Fibroblast of lung (primary cell): ENCODE measurements around the gene DIAPH3. TPM values are rescaled to one million over a fixed set of nuclear protein-coding genes. Genes with fewer than 3 reads are reported as not detected.
A peak's percentile ranks its signal among the peaks of the same experiment; 100 is the strongest.

Source experiments
- DNase-seq, 2 donors: peaks; one replicate each; pipeline versions ENCODE4 v3.0.0 to v3.0.0-alpha.2; 2010; ENCODE audit warnings: low read depth in 2 of 2
- H2AFZ ChIP-seq: 2 replicates; pipeline ENCODE4 v1.5.1; 2012; ENCODE audit warnings: low read length, control low read depth, inconsistent platforms
- H3K27ac ChIP-seq: 2 replicates; pipeline ENCODE4 v1.5.1; 2011; ENCODE audit warnings: low read length, control low read depth; ENCODE audit not compliant: insufficient read depth
- H3K27me3 ChIP-seq: 2 replicates; pipeline ENCODE4 v1.5.1; 2011; ENCODE audit warnings: mild to moderate bottlenecking, low read length; ENCODE audit not compliant: control insufficient read depth, insufficient read depth
- H3K36me3 ChIP-seq: 2 replicates; pipeline ENCODE4 v1.5.1; 2011; ENCODE audit warnings: low read length; ENCODE audit not compliant: control insufficient read depth, insufficient read depth
- H3K4me1 ChIP-seq: 2 replicates; pipeline ENCODE4 v1.5.1; 2011; ENCODE audit warnings: low read length; ENCODE audit not compliant: control insufficient read depth, insufficient read depth; ENCODE audit errors: extremely low read depth
- H3K4me2 ChIP-seq: 2 replicates; pipeline ENCODE4 v1.5.1; 2011; ENCODE audit warnings: low read length, control low read depth; ENCODE audit not compliant: insufficient read depth; ENCODE audit errors: extremely low read depth
- H3K4me3 ChIP-seq, 4 experiments: fragments of 200-600 bp in 1 of 4; sonication (generic) in 1 of 4; replicated peaks in 1 of 4; 2 replicates each; pipeline ENCODE4 v1.5.1; 2011 to 2016; ENCODE audit warnings: low read length in 4 of 4, low read depth in 3 of 4, mild to moderate bottlenecking in 3 of 4, control low read depth in 2 of 4, inconsistent platforms in 1 of 4, mixed read lengths in 1 of 4; ENCODE audit not compliant: insufficient read depth in 1 of 4; ENCODE audit errors: control extremely low read depth in 1 of 4
- H3K79me2 ChIP-seq: 2 replicates; pipeline ENCODE4 v1.5.1; 2012; ENCODE audit warnings: mild to moderate bottlenecking, low read length, inconsistent platforms; ENCODE audit not compliant: control insufficient read depth, insufficient read depth
- H3K9ac ChIP-seq: 2 replicates; pipeline ENCODE4 v1.5.1; 2011; ENCODE audit warnings: mild to moderate bottlenecking, low read length, control low read depth; ENCODE audit not compliant: insufficient read depth
- H3K9me3 ChIP-seq: 2 replicates; pipeline ENCODE4 v1.5.1; 2012; ENCODE audit warnings: low read depth, low read length; ENCODE audit not compliant: control insufficient read depth, insufficient read depth
- H4K20me1 ChIP-seq: 2 replicates; pipeline ENCODE4 v1.5.1; 2011; ENCODE audit warnings: low read length; ENCODE audit not compliant: control insufficient read depth, insufficient read depth; ENCODE audit errors: extremely low read depth
- EZH2 ChIP-seq: IDR thresholded peaks from 2 replicates; pipeline ENCODE4 v1.5.1; 2012; ENCODE audit warnings: low read length, control low read depth, mild to moderate bottlenecking; ENCODE audit errors: missing control alignments
- polyA plus RNA-seq, 2 donors: library from polyadenylated mRNA; depleted of rRNA in 1 of 2; stranded (reverse) in 1 of 2; unstranded in 1 of 2; fragments of >200 nt; gene quantifications; 2 replicates each; pipeline ENCODE4 v1.2.1, GENCODE V29; 2011 to 2012; ENCODE audit warnings: missing spikeins in 1 of 2
- total RNA-seq: library from RNA; depleted of rRNA; stranded (reverse); fragments of >200 nt; gene quantifications from 2 replicates; pipeline ENCODE4 v1.2.1, GENCODE V29; 2014
- TF ChIP-seq, protein P1 (sequence below), 2 donors: IDR thresholded peaks in 1 of 2; conservative IDR thresholded peaks in 1 of 2; 1 replicate in 1 of 2; 2 replicates in 1 of 2; pipeline ENCODE4 v1.5.1; 2011 to 2012; ENCODE audit warnings: low read length in 2 of 2, control low read depth in 1 of 2, inconsistent platforms in 1 of 2, low read depth in 1 of 2, mild to moderate bottlenecking in 1 of 2

The DIAPH3 gene
- total and polyA plus RNA-seq, 2 donors (not counting 1 experiment from before 2014, with no cell fraction given): 5.9 to 10.9 TPM

DNA sequence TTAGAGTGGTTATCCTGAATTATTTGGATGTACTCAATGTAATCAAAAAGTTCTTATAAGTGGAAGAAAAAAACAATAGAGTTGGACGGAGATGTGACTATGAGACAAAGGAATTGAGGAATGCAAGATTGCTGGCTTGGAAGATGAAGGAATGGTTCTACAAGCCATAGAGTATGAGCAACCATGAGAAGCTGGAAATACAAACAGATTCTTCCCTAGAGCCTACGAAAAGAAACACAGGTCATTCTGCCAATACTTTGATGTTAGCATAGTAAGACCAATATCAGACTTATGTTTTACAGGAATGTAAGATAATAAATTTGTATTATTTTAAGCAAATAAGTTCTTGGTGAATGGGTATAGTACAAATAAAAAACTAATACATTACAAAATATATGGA, 249.2 kb downstream of the DIAPH3 start:
- Histone ChIP-seq H4K20me1 (no peaks in the 10 kb centered on the region), H3K9me3 (no peaks in the 10 kb centered on the region), H3K4me1 (no peaks in the 10 kb centered on the region), H3K4me2 (no peak overlapping the region), H3K27me3 (no peaks in the 10 kb centered on the region), H3K9ac (no peak overlapping the region), H3K79me2 (no peaks in the 10 kb centered on the region), H3K4me3 (no peak overlapping the region), H2AFZ (no peak overlapping the region), H3K27ac (no peak overlapping the region), H3K36me3 (no peaks in the 10 kb centered on the region)
- DNase-seq: peak in 1 of 2 donors; percentile 82
- TF ChIP-seq, protein P1, sequence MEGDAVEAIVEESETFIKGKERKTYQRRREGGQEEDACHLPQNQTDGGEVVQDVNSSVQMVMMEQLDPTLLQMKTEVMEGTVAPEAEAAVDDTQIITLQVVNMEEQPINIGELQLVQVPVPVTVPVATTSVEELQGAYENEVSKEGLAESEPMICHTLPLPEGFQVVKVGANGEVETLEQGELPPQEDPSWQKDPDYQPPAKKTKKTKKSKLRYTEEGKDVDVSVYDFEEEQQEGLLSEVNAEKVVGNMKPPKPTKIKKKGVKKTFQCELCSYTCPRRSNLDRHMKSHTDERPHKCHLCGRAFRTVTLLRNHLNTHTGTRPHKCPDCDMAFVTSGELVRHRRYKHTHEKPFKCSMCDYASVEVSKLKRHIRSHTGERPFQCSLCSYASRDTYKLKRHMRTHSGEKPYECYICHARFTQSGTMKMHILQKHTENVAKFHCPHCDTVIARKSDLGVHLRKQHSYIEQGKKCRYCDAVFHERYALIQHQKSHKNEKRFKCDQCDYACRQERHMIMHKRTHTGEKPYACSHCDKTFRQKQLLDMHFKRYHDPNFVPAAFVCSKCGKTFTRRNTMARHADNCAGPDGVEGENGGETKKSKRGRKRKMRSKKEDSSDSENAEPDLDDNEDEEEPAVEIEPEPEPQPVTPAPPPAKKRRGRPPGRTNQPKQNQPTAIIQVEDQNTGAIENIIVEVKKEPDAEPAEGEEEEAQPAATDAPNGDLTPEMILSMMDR (conservative IDR thresholded peaks at IDR 0.05 in 1 of 2, IDR thresholded peaks at IDR 0.05 in 1 of 2; ENCODE audit: low read depth in 1 of 2, low read length in 2 of 2): no peak
- TF ChIP-seq EZH2: no peak

DNA sequence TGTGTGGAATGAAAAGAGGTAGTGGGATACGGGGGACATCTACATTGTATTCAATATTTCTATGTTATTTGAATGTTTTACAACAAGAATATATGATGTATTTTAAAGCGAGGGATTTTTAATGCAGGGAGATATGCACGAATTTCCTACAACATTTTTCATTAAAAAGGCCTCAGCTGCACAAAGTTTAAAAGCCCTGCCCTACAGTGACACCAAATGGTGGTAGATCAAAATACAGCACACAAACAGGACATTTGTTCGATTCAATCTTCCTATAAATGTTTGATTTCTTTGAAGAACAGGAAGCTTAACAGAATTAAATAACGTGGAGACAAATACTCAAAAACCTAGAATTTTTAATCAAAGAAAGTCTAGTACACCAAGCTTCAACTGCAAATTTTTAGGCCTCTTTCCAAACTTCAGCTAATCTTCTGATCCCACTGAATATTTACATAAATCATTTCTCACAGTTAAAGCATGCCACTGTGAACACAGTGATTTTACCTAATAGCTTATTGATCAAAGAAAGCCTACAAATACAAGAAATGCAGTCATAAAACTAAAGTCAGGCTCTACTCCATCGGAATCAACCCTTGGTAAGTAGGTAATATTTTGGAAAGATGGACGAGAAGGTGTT, 257.2 kb downstream of the DIAPH3 start:
- DNase-seq: peak; percentile 26 to 76
- H3K27ac ChIP-seq: no peak overlapping the region
- no peaks in the 10 kb centered on the region for H3K4me1 ChIP-seq
- H3K4me2 ChIP-seq: no peak overlapping the region
- H3K4me3 ChIP-seq: no peak overlapping the region
- no peak overlapping the region for H2AFZ ChIP-seq
- H3K36me3 ChIP-seq: no peaks in the 10 kb centered on the region
- no peaks in the 10 kb centered on the region for H3K79me2 ChIP-seq
- no peak overlapping the region for H3K9ac ChIP-seq
- TF ChIP-seq, protein P1 (conservative IDR thresholded peaks at IDR 0.05 in 1 of 2, IDR thresholded peaks at IDR 0.05 in 1 of 2; ENCODE audit: low read depth in 1 of 2, low read length in 2 of 2): peak; percentile 65 to 73
- TF ChIP-seq EZH2: no peak
- no peaks in the 10 kb centered on the region for H3K9me3 ChIP-seq
- no peaks in the 10 kb centered on the region for H4K20me1 ChIP-seq
- H3K27me3 ChIP-seq: no peaks in the 10 kb centered on the region

DNA sequence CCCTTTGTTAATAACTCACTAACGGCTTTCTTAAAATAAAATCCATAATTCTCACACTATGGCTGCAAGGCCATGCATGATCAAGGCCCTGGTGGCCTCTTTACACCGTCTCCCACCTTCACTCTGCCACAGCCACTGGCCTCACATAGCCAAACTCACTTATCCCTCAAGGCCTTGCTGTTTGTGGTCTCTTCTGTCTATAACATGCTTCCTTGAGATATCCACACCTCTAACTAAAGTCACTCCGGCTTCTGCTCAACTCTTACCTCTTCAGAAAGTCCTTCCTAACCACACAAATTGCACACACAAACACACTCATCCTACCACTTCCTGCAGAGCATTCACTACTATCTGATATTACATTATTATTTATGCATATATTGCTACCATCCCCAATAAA, 262.5 kb downstream of the DIAPH3 start:
- TF ChIP-seq, protein P1 (conservative IDR thresholded peaks at IDR 0.05 in 1 of 2, IDR thresholded peaks at IDR 0.05 in 1 of 2; ENCODE audit: low read depth in 1 of 2, low read length in 2 of 2): no peak
- no peak for TF ChIP-seq EZH2
- no peak for DNase-seq
- no peak overlapping the region for H3K9ac ChIP-seq
- no peaks in the 10 kb centered on the region for H3K79me2 ChIP-seq
- no peaks in the 10 kb centered on the region for H3K9me3 ChIP-seq
- no peaks in the 10 kb centered on the region for H4K20me1 ChIP-seq
- H3K4me3 ChIP-seq: no peak overlapping the region
- H3K4me2 ChIP-seq: no peak overlapping the region
- H3K27me3 ChIP-seq: no peaks in the 10 kb centered on the region
- H3K36me3 ChIP-seq: no peaks in the 10 kb centered on the region
- no peaks in the 10 kb centered on the region for H3K4me1 ChIP-seq
- no peak overlapping the region for H2AFZ ChIP-seq
- no peak overlapping the region for H3K27ac ChIP-seq
